Neural progenitor cell (in vitro differentiated cells): ENCODE measurements around the gene MPO. TPM values are rescaled to one million over a fixed set of nuclear protein-coding genes. Genes with fewer than 3 reads are reported as not detected.

Experiments
- total RNA-seq: library from RNA; depleted of rRNA; stranded (reverse); fragments of >200 nt; gene quantifications from 2 replicates; pipeline ENCODE4 v1.2.3, GENCODE V29; 2015; ENCODE audit warnings: low replicate concordance

The MPO gene
- total RNA-seq, 1 donor from 2014 or later = not detected

Other genes with a start within 250 kb of the MPO start
- 46.8 and 52.6 TPM in 2 replicates for gene DYNLL2, start 197.5 kb downstream of the MPO start, total RNA-seq
- gene OR4D1, start 132.6 kb downstream of the MPO start, total RNA-seq = 0.13 and 0.37 TPM in 2 replicates
- gene OR4D2, start 114.0 kb downstream of the MPO start, total RNA-seq = not detected in 2 replicates
- gene EPX, start 88.2 kb downstream of the MPO start, total RNA-seq = not detected in 2 replicates
- gene MKS1, start 61.7 kb downstream of the MPO start, total RNA-seq = 25.8 and 30.0 TPM in 2 replicates
- gene LPO, start 42.4 kb downstream of the MPO start, total RNA-seq = not detected in 2 replicates
- gene TSPOAP1, start 47.9 kb upstream of the MPO start, total RNA-seq = 13.8 and 48.7 TPM in 2 replicates
- gene SUPT4H1, start 71.3 kb upstream of the MPO start, total RNA-seq = 60.2 and 103 TPM in 2 replicates
- gene RNF43, start 136.6 kb upstream of the MPO start, total RNA-seq = 0.50 TPM in 1 of 2 replicates, not detected in the other
- gene HSF5, start 207.5 kb upstream of the MPO start, total RNA-seq = 0.03 TPM in 1 of 2 replicates, not detected in the other
- 34.0 and 39.8 TPM in 2 replicates for gene MTMR4, start 233.7 kb upstream of the MPO start, total RNA-seq